HEK293T (cell line): ENCODE data around the gene MIGA2.

Experiments
- CTCF ChIA-PET: fragments of 350-600 bp; formaldehyde crosslinking; extraction: SDS; loops from one replicate; lab custom pipeline; 2021; ENCODE audit warnings: antibody characterized with exemption, inconsistent platforms; lab: Yijun Ruan, JAX
- POLR2A ChIA-PET: fragments of 350-600 bp; formaldehyde crosslinking; extraction: SDS; loops from one replicate; lab custom pipeline; 2020; ENCODE audit warnings: antibody characterized with exemption, inconsistent platforms; lab: Yijun Ruan, JAX
- DNase-seq: peaks from one replicate; pipeline ENCODE4 v3.0.0; 2012; ENCODE audit warnings: mixed read lengths; ENCODE audit errors: extremely low spot score
- ARNT ChIP-seq: fragments of 450-650 bp; IDR thresholded peaks from 2 replicates; pipeline ENCODE4 v1.6.1; 2017; ENCODE audit warnings: mild to moderate bottlenecking
- BHLHE40 ChIP-seq: fragments of 450-650 bp; IDR thresholded peaks from 2 replicates; pipeline ENCODE4 v1.6.1; 2016; ENCODE audit warnings: mild to moderate bottlenecking, moderate library complexity, borderline replicate concordance
- CTBP1 ChIP-seq: fragments of 450-650 bp; IDR thresholded peaks from 2 replicates; pipeline ENCODE4 v1.6.1; 2016; ENCODE audit warnings: borderline replicate concordance
- ELF4 ChIP-seq: fragments of 450-650 bp; IDR thresholded peaks from 2 replicates; pipeline ENCODE4 v1.6.1; 2017; ENCODE audit warnings: antibody characterized with exemption
- FOXA1 ChIP-seq: fragments of 450-650 bp; IDR thresholded peaks from 2 replicates; pipeline ENCODE4 v1.6.1; 2016; ENCODE audit warnings: mild to moderate bottlenecking
- FOXK2 ChIP-seq: fragments of 450-650 bp; IDR thresholded peaks from 2 replicates; pipeline ENCODE4 v1.6.1; 2016; ENCODE audit warnings: mild to moderate bottlenecking
- FOXM1 ChIP-seq: fragments of 450-650 bp; IDR thresholded peaks from 2 replicates; pipeline ENCODE4 v1.6.1; 2017; ENCODE audit warnings: mild to moderate bottlenecking, borderline replicate concordance
- HDGF ChIP-seq: fragments of 450-650 bp; IDR thresholded peaks from 2 replicates; pipeline ENCODE4 v1.6.1; 2017; ENCODE audit warnings: antibody characterized with exemption, borderline replicate concordance
- L3MBTL2 ChIP-seq: fragments of 450-650 bp; conservative IDR thresholded peaks from 2 replicates; pipeline ENCODE4 v1.6.1; 2016; ENCODE audit warnings: mild to moderate bottlenecking
- LEF1 ChIP-seq: fragments of 450-650 bp; IDR thresholded peaks from 2 replicates; pipeline ENCODE4 v1.6.1; 2017; ENCODE audit warnings: mild to moderate bottlenecking, borderline replicate concordance
- NFRKB ChIP-seq: fragments of 450-650 bp; IDR thresholded peaks from 2 replicates; pipeline ENCODE4 v1.6.1; 2016; ENCODE audit warnings: mild to moderate bottlenecking, moderate library complexity
- PKNOX1 ChIP-seq: fragments of 450-650 bp; IDR thresholded peaks from 2 replicates; pipeline ENCODE4 v1.6.1; 2016
- SP1 ChIP-seq: fragments of 450-650 bp; IDR thresholded peaks from 2 replicates; pipeline ENCODE4 v1.6.1; 2017
- SUZ12 ChIP-seq: fragments of 450-650 bp; IDR thresholded peaks from 2 replicates; pipeline ENCODE4 v1.6.1; 2016; ENCODE audit warnings: mild to moderate bottlenecking
- TARDBP ChIP-seq: fragments of 450-650 bp; IDR thresholded peaks from 2 replicates; pipeline ENCODE4 v1.6.1; 2016
- ZNF384 ChIP-seq: fragments of 450-650 bp; IDR thresholded peaks from 2 replicates; pipeline ENCODE4 v1.6.1; 2016

The MIGA2 gene

GRCh38 chr9:129093602-129094386 lies 57.4 kb downstream of the MIGA2 start:
- CTCF ChIA-PET = no interaction called here
- POLR2A ChIA-PET = interaction anchor here (1.9 kb wide), 1 partner anchor 12 kb away, joined by 8 read pairs; no protein-coding TSS in a partner anchor

GRCh38 chr9:129094387-129095169 lies 58.2 kb downstream of the MIGA2 start:
- no peak for DNase-seq
- POLR2A ChIA-PET = interaction anchor here (1.9 kb wide), 1 partner anchor 13 kb away, joined by 8 read pairs; no protein-coding TSS in a partner anchor
- CTCF ChIA-PET = no interaction called here
- TF ChIP-seq FOXK2 (no peak), ELF4 (no peak), ARNT (no peak), PKNOX1 (no peak)

More at GRCh38 chr9:129093602-129094386, 57.4 kb downstream of the MIGA2 start:
- TF ChIP-seq CTBP1 (no peak), ZNF384 (no peak), HDGF (no peak), L3MBTL2 (no peak), FOXA1 (no peak), ELF4 (no peak), SP1 (no peak), NFRKB (no peak), LEF1 (no peak), TARDBP (no peak), SUZ12 (no peak), FOXK2 (no peak), PKNOX1 (no peak), FOXM1 (no peak), ARNT (no peak), BHLHE40 (no peak)
- DNase-seq = no peak

- ChIA-PET POLR2A (interaction anchor here (1.9 kb wide), 1 partner anchor 14 kb away, joined by 8 read pairs; no protein-coding TSS in a partner anchor), CTCF (no interaction called here)
- no peak for DNase-seq
- TF ChIP-seq PKNOX1 (no peak), NFRKB (no peak), L3MBTL2 (no peak), FOXM1 (no peak), ARNT (no peak)
Observed at GRCh38 chr9:129095170-129095667, 58.8 kb downstream of the MIGA2 start.

- no peak for TF ChIP-seq SP1
- no peak for TF ChIP-seq SUZ12
- no peak for TF ChIP-seq FOXM1
- no peak for TF ChIP-seq TARDBP
- no peak for TF ChIP-seq L3MBTL2
- TF ChIP-seq PKNOX1 = no peak
- no peak for TF ChIP-seq FOXK2
- no peak for TF ChIP-seq LEF1
- no peak for TF ChIP-seq ZNF384
- TF ChIP-seq BHLHE40 = no peak
- TF ChIP-seq CTBP1 = no peak
- TF ChIP-seq HDGF = no peak
- no peak for TF ChIP-seq FOXA1
- no peak for TF ChIP-seq NFRKB
- TF ChIP-seq ELF4 = no peak
- no peak for TF ChIP-seq ARNT
- CTCF ChIA-PET = no interaction called here
- no peak for DNase-seq
- POLR2A ChIA-PET = interaction anchor here (1.9 kb wide), 1 partner anchor 14 kb away, joined by 8 read pairs; no protein-coding TSS in a partner anchor
Observed at GRCh38 chr9:129095908-129096307, 59.5 kb downstream of the MIGA2 start.

- POLR2A ChIA-PET = interaction anchor here (0.6 to 1.0 kb wide), 2 partner anchors 17 to 61 kb away, joined by 3 to 4 read pairs; partner anchors contain the start of genes DOLPP1 and MIGA2
- CTCF ChIA-PET = no interaction called here
- TF ChIP-seq TARDBP (no peak), L3MBTL2 (no peak), SUZ12 (no peak), ELF4 (no peak), HDGF (no peak), NFRKB (no peak), ZNF384 (no peak), SP1 (no peak), FOXK2 (no peak), ARNT (no peak), LEF1 (no peak)
- DNase-seq = no peak
Observed at GRCh38 chr9:129097671-129098306, 61.4 kb downstream of the MIGA2 start.
